AG04450 (cell line): ENCODE measurements around the gene MALT1. TPM values are rescaled to one million over a fixed set of nuclear protein-coding genes. Genes with fewer than 3 reads are reported as not detected.

Experiments used
- CTCF ChIA-PET: fragments of 300-600, 350-600 bp; formaldehyde crosslinking; extraction: SDS; loops from one replicate; lab custom pipeline; 2022; ENCODE audit warnings: antibody characterized with exemption, inconsistent platforms; lab: Charles Lee
- POLR2A ChIA-PET: fragments of 350-600 bp; formaldehyde crosslinking; extraction: SDS; loops from one replicate; lab custom pipeline; 2021; ENCODE audit warnings: antibody characterized with exemption, inconsistent platforms; lab: Yijun Ruan, JAX
- DNase-seq: peaks from one replicate; pipeline ENCODE4 v3.0.0-alpha.2; 2011; ENCODE audit warnings: low read depth, low spot score
- H3K27ac ChIP-seq: one replicate; pipeline ENCODE4 v1.5.1; 2012; ENCODE audit warnings: low read depth, low read length, control low read depth
- H3K27me3 ChIP-seq: one replicate; pipeline ENCODE4 v1.6.0; 2012; ENCODE audit warnings: low read length; ENCODE audit not compliant: control insufficient read depth, insufficient read depth
- H3K4me3 ChIP-seq: 2 replicates; pipeline ENCODE4 v1.5.1; 2011; ENCODE audit warnings: mild to moderate bottlenecking, low read depth, low read length, control low read depth
- H3K9me3 ChIP-seq: 2 replicates; pipeline ENCODE4 v1.5.1; 2012; ENCODE audit warnings: low read length; ENCODE audit not compliant: control insufficient read depth, insufficient read depth
- CTCF ChIP-seq: IDR thresholded peaks from 2 replicates; pipeline ENCODE4 v1.5.1; 2011; ENCODE audit warnings: low read depth, low read length, control low read depth, inconsistent platforms
- polyA plus RNA-seq: library from polyadenylated mRNA; depleted of rRNA; stranded (reverse); fragments of >200 nt; gene quantifications from 2 replicates; pipeline ENCODE4 v1.2.3, GENCODE V29; 2011

Gene MALT1
- polyA plus RNA-seq, 1 experiment, result 24.3 TPM

- POLR2A ChIA-PET, result no interaction called here
- no peak overlapping the region for H3K4me3 ChIP-seq
- H3K9me3 ChIP-seq, result no peaks in the 10 kb centered on the region
- no peak for DNase-seq
- CTCF ChIA-PET, result no interaction called here
- TF ChIP-seq CTCF, result no peak
- H3K27me3 ChIP-seq, result no peaks in the 10 kb centered on the region
- no peak overlapping the region for H3K27ac ChIP-seq
Observed at GRCh38 chr18:58715540-58715939, 44.3 kb downstream of the MALT1 start.

- ChIA-PET POLR2A (interaction anchor here (0.9 kb wide), 1 partner anchor 45 kb away, joined by 5 read pairs; the partner anchor contains the start of gene MALT1), CTCF (no interaction called here)
- Histone ChIP-seq H3K9me3 (no peaks in the 10 kb centered on the region), H3K4me3 (no peak overlapping the region), H3K27me3 (no peaks in the 10 kb centered on the region), H3K27ac (no peak overlapping the region)
- DNase-seq, result no peak
- TF ChIP-seq CTCF, result no peak
Observed at GRCh38 chr18:58716060-58716756, 44.9 kb downstream of the MALT1 start.

- no peak for TF ChIP-seq CTCF
- Histone ChIP-seq H3K4me3 (no peak overlapping the region), H3K27me3 (no peaks in the 10 kb centered on the region), H3K9me3 (no peaks in the 10 kb centered on the region), H3K27ac (no peak overlapping the region)
- CTCF ChIA-PET, result no interaction called here
- POLR2A ChIA-PET, result interaction anchor here (0.7 kb wide), 1 partner anchor 32 kb away, joined by 5 read pairs; no protein-coding TSS in a partner anchor
- DNase-seq, result no peak
Observed at GRCh38 chr18:58721566-58722239, 50.4 kb downstream of the MALT1 start.

- TF ChIP-seq CTCF, result no peak
- Histone ChIP-seq H3K9me3 (no peaks in the 10 kb centered on the region), H3K4me3 (no peak overlapping the region), H3K27me3 (no peaks in the 10 kb centered on the region), H3K27ac (no peak overlapping the region)
- POLR2A ChIA-PET, result no interaction called here
- CTCF ChIA-PET, result interaction anchor here (1.0 kb wide), 1 partner anchor 40 kb away, joined by 3 read pairs; no protein-coding TSS in a partner anchor
- no peak for DNase-seq
Observed at GRCh38 chr18:58723810-58724602, 52.7 kb downstream of the MALT1 start.
